OCI-LY3 (cell line): Measurements from ENCODE around the gene ELF2.
"Not testable (repeated sequence)": the region's sequence is repeated elsewhere in the genome, so short reads cannot be mapped to it uniquely, and the experiment has no call there.

Experiments used
- H2AFZ ChIP-seq: fragments of 200-600, 300-600 bp; shearing (Covaris generic); 2 replicates; pipeline ENCODE4 v1.6.0; 2014; ENCODE audit warnings: antibody characterized with exemption, low read depth, low read length
- H3K27ac ChIP-seq: fragments of 200-600, 300-600 bp; sonication (generic); 2 replicates; pipeline ENCODE4 v1.5.1; 2014; ENCODE audit warnings: mild to moderate bottlenecking, low read length, moderate library complexity, mixed read lengths
- H3K27me3 ChIP-seq: fragments of 200-600, 300-600 bp; sonication (generic); 2 replicates; pipeline ENCODE4 v1.6.1; 2014; ENCODE audit warnings: low read depth, low read length, mixed read lengths
- H3K36me3 ChIP-seq: fragments of 200-600, 300-600 bp; sonication (generic); replicated peaks from 2 replicates; pipeline ENCODE3; 2014; ENCODE audit warnings: low read depth, low read length, mixed read lengths
- H3K4me1 ChIP-seq: fragments of 300-600, 200-600 bp; sonication (generic); 2 replicates; pipeline ENCODE4 v1.6.1; 2014; ENCODE audit warnings: low read length, mixed read lengths
- H3K4me2 ChIP-seq: fragments of 200-600, 300-600 bp; sonication (generic); 2 replicates; pipeline ENCODE4 v1.6.1; 2014; ENCODE audit warnings: low read length, mixed read lengths
- H3K4me3 ChIP-seq: fragments of 300-600, 200-600 bp; sonication (generic); 2 replicates; pipeline ENCODE4 v1.5.1; 2014; ENCODE audit warnings: antibody characterized with exemption, mild to moderate bottlenecking, low read length, moderate library complexity
- H3K79me2 ChIP-seq: fragments of 300-600, 200-600 bp; shearing (Covaris generic); 2 replicates; pipeline ENCODE4 v1.6.1; 2014; ENCODE audit warnings: mild to moderate bottlenecking, low read length, mixed read lengths
- H3K9ac ChIP-seq: fragments of 300-600, 200-600 bp; shearing (Covaris generic); 2 replicates; pipeline ENCODE4 v1.6.0; 2014; ENCODE audit warnings: mild to moderate bottlenecking, low read length, moderate library complexity
- H3K9me3 ChIP-seq: fragments of 200-600, 300-600 bp; shearing (Covaris generic); 2 replicates; pipeline ENCODE4 v1.6.1; 2014; ENCODE audit warnings: low read length, mixed read lengths; ENCODE audit not compliant: insufficient read depth
- H4K20me1 ChIP-seq: fragments of 200-600, 300-600 bp; sonication (generic); 2 replicates; pipeline ENCODE4 v1.6.1; 2016; ENCODE audit warnings: low read length, mixed read lengths; ENCODE audit not compliant: insufficient read depth
- EZH2phosphoT487 ChIP-seq: fragments of 200-600 bp; shearing (Covaris generic); IDR thresholded peaks from 2 replicates; pipeline ENCODE4 v1.6.1; 2018; ENCODE audit warnings: antibody characterized with exemption, mixed run types, low read depth
- TF ChIP-seq, protein P1 (sequence below): fragments of 200-600, 300-600 bp; sonication (generic); IDR thresholded peaks from 2 replicates; pipeline ENCODE4 v1.5.1; 2014; ENCODE audit warnings: antibody characterized with exemption, low read length, low read depth

Gene ELF2

GRCh38 chr4:139219450-139220055 lies 42.5 kb upstream of the ELF2 start:
- no peak overlapping the region for H3K9ac ChIP-seq
- peaks cover 29% of the 10 kb centered on the region for H3K4me1 ChIP-seq
- no peaks in the 10 kb centered on the region for H3K27me3 ChIP-seq
- no peak overlapping the region for H2AFZ ChIP-seq
- H3K27ac ChIP-seq = no peak overlapping the region
- H3K79me2 ChIP-seq = no peaks in the 10 kb centered on the region
- no peaks in the 10 kb centered on the region for H3K36me3 ChIP-seq
- H3K4me2 ChIP-seq = no peak overlapping the region
- H3K4me3 ChIP-seq = no peak overlapping the region
- no peaks in the 10 kb centered on the region for H3K9me3 ChIP-seq
- TF ChIP-seq EZH2phosphoT487 = no peak
- TF ChIP-seq, protein P1, sequence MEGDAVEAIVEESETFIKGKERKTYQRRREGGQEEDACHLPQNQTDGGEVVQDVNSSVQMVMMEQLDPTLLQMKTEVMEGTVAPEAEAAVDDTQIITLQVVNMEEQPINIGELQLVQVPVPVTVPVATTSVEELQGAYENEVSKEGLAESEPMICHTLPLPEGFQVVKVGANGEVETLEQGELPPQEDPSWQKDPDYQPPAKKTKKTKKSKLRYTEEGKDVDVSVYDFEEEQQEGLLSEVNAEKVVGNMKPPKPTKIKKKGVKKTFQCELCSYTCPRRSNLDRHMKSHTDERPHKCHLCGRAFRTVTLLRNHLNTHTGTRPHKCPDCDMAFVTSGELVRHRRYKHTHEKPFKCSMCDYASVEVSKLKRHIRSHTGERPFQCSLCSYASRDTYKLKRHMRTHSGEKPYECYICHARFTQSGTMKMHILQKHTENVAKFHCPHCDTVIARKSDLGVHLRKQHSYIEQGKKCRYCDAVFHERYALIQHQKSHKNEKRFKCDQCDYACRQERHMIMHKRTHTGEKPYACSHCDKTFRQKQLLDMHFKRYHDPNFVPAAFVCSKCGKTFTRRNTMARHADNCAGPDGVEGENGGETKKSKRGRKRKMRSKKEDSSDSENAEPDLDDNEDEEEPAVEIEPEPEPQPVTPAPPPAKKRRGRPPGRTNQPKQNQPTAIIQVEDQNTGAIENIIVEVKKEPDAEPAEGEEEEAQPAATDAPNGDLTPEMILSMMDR = no peak
- H4K20me1 ChIP-seq = no peaks in the 10 kb centered on the region

- no peaks in the 10 kb centered on the region for H3K27me3 ChIP-seq
- H3K79me2 ChIP-seq = no peaks in the 10 kb centered on the region
- H3K9me3 ChIP-seq = no peaks in the 10 kb centered on the region
- no peak for TF ChIP-seq EZH2phosphoT487
- H4K20me1 ChIP-seq = no peaks in the 10 kb centered on the region
- H3K4me3 ChIP-seq = peak overlapping the region; percentile 43
- H3K9ac ChIP-seq = peak overlapping the region; percentile 61
- peak overlapping the region; percentile 82 for H3K27ac ChIP-seq
- no peaks in the 10 kb centered on the region for H3K36me3 ChIP-seq
- peak overlapping the region; percentile 77 for H2AFZ ChIP-seq
- peak overlapping the region; percentile 71 for H3K4me2 ChIP-seq
- H3K4me1 ChIP-seq = peaks cover 48% of the 10 kb centered on the region
These were observed 37.1 kb upstream of the ELF2 start for GRCh38 chr4:139214039-139214534.

GRCh38 chr4:139213633-139214032 lies 36.6 kb upstream of the ELF2 start:
- H3K79me2 ChIP-seq, H3K9me3 ChIP-seq, H4K20me1 ChIP-seq, H3K36me3 ChIP-seq, H3K27me3 ChIP-seq: not testable (repeated sequence)
- H3K27ac ChIP-seq = peak overlapping the region; percentile 82
- peak overlapping the region; percentile 43; the same call in 1 of the 2 replicates for H2AFZ ChIP-seq
- H3K4me3 ChIP-seq = peak overlapping the region; percentile 43
- peaks cover 52% of the 10 kb centered on the region for H3K4me1 ChIP-seq
- peak overlapping the region; percentile 71 for H3K4me2 ChIP-seq
- H3K9ac ChIP-seq = peak overlapping the region; percentile 61

DNA sequence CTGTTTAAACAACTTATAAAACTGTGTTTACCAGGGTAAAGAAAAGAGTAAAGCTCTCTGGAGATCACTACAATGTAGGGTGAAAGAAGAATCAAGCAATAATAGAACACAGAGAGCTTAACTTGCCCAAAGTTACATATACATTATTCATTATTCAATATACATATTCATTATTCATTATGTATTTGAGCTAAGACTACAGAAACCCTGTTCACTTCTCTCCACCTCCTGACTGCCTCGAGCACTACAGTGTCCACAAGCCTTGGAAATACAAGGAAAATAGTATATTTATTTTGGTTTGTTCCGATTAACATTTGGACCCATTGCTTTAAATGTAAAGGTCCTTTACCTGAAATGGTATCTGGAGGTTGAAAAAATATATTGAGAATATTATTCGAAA lies 35.9 kb upstream of the ELF2 start:
- no peaks in the 10 kb centered on the region for H4K20me1 ChIP-seq
- H3K79me2 ChIP-seq = no peaks in the 10 kb centered on the region
- H3K4me1 ChIP-seq = peaks cover 57% of the 10 kb centered on the region
- no peak overlapping the region for H3K9ac ChIP-seq
- no peak overlapping the region for H3K27ac ChIP-seq
- TF ChIP-seq, protein P1 = no peak
- TF ChIP-seq EZH2phosphoT487 = no peak
- H3K9me3 ChIP-seq = no peaks in the 10 kb centered on the region
- H3K36me3 ChIP-seq = no peaks in the 10 kb centered on the region
- no peak overlapping the region for H3K4me3 ChIP-seq
- H2AFZ ChIP-seq = no peak overlapping the region
- peak overlapping the region; percentile 71; the same call in 1 of the 2 replicates for H3K4me2 ChIP-seq
- H3K27me3 ChIP-seq = no peaks in the 10 kb centered on the region

DNA sequence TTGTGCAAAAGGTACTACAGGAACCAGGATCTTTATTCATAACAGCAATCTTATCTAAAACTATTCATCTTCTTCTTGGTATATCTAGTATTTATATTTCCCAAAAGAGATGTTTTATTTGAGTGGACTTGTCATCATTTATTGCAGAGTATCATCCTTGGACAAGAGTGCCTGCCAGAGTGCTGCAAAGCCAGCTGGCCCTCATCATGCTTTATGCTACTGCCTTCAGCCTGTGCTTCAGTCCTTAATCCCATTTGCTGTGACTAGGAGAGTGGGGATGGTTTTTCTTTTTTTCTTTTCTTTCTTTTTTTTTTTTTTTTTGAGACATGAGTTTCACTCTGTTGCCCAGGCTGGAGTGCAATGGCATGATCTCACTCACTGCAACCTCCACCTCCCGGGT lies 33.5 kb upstream of the ELF2 start:
- H3K27ac ChIP-seq = no peak overlapping the region
- H3K4me3 ChIP-seq = no peak overlapping the region
- H3K27me3 ChIP-seq = no peaks in the 10 kb centered on the region
- H3K9ac ChIP-seq = no peak overlapping the region
- no peaks in the 10 kb centered on the region for H3K79me2 ChIP-seq
- H3K36me3 ChIP-seq = no peaks in the 10 kb centered on the region
- H4K20me1 ChIP-seq = no peaks in the 10 kb centered on the region
- no peak overlapping the region for H2AFZ ChIP-seq
- H3K4me2 ChIP-seq = no peak overlapping the region
- TF ChIP-seq, protein P1 = no peak
- no peak for TF ChIP-seq EZH2phosphoT487
- H3K4me1 ChIP-seq = peaks cover 60% of the 10 kb centered on the region
- no peaks in the 10 kb centered on the region for H3K9me3 ChIP-seq
